T-helper 9 cell (primary cell): Measurements from ENCODE around the gene MED12L.
A peak's percentile ranks its signal among the peaks of the same experiment; 100 is the strongest.

ENCODE experiments used
- DNase-seq: peaks from one replicate; pipeline ENCODE4 v3.0.0-alpha.2; 2020

MED12L gene

DNA sequence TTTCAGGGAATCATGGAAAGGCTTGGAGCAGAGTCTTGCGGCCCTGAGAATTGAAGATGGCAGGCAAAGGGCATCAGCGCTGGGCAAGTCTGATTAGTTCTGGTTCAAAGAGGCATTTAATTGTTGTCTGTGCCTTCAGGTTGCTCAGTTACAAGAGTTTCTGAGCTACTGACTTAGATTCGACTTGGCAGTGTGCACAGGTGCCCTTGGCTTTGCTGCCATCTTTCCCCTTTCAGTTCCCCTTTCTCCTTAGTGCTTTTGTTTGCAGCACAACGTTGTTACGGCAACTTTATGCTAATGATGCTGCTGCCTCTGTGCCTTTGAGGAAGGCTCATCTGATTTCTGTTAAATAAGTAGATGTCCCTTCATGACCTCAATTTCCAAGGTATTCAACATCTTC lies 180.4 kb downstream of the MED12L start:
- no peak for DNase-seq

DNA sequence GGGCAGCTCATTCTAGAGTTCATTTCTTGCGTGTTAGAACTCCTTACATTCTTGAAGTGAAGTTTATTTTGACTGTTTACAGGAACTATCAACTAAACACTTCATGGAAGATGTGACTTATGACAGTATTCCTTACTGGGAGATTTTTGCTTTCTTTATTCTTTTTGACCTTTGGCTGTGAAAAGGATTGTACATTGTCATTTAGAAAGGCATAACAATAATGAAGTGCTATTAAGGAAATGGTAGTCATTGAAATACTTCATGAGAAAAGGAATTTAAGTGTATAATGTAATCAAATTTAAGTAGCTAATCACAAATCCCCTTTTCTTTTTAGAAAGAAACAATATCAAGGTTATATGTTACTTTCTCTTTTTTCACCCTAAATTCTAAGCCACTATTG lies 181.6 kb downstream of the MED12L start:
- no peak for DNase-seq

GRCh38 chr3:151268267-151269235 lies 183.1 kb downstream of the MED12L start:
- no peak for DNase-seq

GRCh38 chr3:151269631-151270030 lies 184.2 kb downstream of the MED12L start:
- no peak for DNase-seq

- no peak for DNase-seq
Measured at GRCh38 chr3:151275091-151275490, 189.6 kb downstream of the MED12L start.

- no peak for DNase-seq
Measured at GRCh38 chr3:151276038-151276686, 190.7 kb downstream of the MED12L start.

GRCh38 chr3:151276687-151277042 lies 191.2 kb downstream of the MED12L start:
- peak; percentile 16 for DNase-seq

DNA sequence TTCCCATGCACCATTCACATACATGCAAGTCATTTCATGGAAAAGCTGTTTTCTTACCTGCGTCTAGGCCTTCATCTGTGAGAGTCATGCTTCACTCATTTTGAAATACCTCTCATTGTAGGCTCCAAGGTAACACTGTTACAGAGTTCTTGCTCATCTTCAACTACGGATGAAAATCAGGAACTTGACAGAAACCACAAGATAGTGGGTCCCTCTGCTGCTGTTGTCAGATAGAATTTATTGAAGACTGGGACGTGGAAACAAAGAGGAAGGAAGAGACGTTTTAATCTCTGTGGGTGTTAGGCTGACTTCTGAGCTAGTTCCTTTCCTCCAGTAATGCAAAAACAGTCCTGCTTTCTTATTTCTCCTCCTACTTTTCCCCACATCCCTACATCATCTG lies 192.8 kb downstream of the MED12L start, which contains the start of gene P2RY14:
Gene P2RY14 (minus strand): TSS at position 313 of the 400 bp plus-strand sequence. CDS start 64,226 bp downstream, outside the sequence.
- no peak for DNase-seq

GRCh38 chr3:151281671-151282324 lies 196.3 kb downstream of the MED12L start:
- no peak for DNase-seq

DNA sequence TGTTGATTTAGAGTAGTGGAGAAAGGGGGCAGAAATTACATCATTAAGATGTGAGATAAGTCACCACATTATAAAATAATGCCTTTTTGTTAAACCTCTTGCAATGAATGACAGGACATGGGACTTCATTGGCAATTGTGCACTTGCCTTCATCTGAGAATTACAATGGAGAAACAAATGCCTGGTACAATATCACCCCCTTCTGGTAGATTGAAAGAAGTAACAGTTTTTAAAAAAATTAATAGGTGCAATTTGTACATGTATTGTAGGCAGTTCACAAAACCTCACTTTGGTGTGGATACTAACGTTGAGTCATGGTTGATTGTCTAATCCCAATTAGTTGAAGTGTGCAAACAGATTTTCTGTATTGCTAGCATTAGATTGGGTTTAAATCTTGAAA lies 197.5 kb downstream of the MED12L start:
- no peak for DNase-seq

DNA sequence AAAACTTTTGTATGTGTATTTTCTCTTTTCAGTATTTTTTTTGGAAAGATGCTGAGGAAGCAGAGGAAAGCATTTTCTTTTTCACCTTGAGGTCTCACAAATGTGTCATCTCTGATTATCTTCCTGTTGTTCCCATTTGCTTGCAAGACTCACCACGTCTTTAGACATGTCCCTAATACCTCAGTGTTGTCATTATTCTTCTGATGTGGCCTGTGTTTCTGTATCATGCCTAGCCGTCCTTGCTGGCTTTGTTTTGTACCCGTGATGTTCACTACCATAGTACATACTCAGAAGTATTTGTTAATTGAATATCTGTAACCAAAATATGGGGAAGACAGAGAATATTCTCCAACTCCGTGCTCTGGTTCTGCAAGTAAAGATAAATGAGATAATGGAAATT lies 197.9 kb downstream of the MED12L start:
- DNase-seq, result no peak

- DNase-seq, result no peak
Measured at GRCh38 chr3:151283907-151284461, 198.5 kb downstream of the MED12L start.

- no peak for DNase-seq
Measured at GRCh38 chr3:151285940-151286339, 200.5 kb downstream of the MED12L start.

DNA sequence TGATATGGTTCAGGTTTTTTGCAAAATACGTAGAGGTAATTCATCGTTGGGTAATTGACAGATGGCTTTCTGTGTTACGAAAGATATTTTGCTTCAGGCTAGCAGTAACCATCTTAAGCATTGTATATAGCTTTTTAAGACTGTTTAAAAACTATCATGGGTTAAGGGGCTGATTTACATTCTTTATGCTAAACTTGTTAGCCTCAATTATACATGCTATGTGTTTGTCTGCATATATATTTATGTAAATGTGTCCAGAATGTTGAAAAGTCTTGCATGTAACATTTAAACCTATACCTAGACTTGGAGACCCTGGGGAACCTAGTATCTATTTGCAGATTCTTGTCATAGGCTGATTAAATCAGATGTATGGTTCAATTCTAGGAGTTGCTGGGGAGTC lies 204.0 kb downstream of the MED12L start:
- no peak for DNase-seq

GRCh38 chr3:151290673-151291072 lies 205.2 kb downstream of the MED12L start:
- DNase-seq, result no peak

GRCh38 chr3:151293127-151293526 lies 207.7 kb downstream of the MED12L start:
- no peak for DNase-seq

DNA sequence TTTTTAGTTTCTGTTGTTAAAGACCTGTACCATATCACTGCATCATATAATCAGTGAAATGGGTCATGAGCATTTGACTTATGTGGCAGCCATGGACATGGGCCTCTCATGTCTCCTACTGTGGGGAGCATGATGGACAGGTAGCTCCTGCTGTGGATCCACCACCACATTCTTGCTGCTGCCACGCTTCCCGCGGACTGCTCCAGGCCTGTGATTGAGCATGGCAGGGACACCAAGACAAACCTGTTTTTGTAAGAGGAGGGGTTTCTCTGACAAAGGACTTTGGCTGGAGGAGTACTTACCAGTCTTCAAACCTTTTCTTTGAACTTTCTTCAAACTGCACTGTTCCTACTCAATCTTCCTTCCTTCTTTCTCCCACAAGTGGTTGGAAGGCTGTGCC lies 210.8 kb downstream of the MED12L start:
- no peak for DNase-seq

DNA sequence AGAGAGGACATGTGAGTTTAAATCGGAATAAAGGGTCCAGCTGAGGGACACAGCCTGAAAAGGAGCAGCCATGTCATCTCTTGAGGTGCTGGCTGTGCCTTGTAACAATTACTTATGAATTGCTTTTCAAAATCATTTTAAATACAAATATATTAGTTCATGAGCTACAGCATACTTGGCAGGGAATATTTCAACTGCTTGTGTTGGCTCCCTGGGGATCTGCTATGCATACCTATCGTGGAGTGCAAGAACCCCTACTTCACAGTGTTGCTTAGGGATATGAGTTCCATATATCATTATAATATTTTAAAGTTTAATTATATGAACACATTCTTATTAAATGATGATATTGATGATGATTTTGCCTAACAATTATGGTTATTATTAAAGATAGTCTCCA lies 212.0 kb downstream of the MED12L start:
- no peak for DNase-seq

DNA sequence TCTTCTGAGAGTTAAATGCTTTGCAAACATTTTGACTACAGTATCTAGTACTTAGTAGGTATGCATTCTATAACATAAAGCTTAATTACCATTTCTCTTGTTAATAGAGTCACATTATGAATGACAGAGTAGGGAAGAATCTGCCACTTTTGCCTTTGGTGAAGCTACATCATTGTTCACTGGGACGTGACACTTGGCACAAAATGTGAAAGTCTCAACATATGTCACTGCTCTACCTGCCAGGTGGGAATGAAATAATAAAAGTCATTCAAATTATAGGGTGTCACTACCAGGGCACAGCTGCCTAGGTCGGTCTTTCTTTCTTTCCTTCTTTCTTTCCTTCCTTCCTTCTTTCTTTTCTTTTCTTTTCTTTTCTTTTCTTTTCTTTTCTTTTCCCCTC lies 213.5 kb downstream of the MED12L start:
- DNase-seq, result no peak

DNA sequence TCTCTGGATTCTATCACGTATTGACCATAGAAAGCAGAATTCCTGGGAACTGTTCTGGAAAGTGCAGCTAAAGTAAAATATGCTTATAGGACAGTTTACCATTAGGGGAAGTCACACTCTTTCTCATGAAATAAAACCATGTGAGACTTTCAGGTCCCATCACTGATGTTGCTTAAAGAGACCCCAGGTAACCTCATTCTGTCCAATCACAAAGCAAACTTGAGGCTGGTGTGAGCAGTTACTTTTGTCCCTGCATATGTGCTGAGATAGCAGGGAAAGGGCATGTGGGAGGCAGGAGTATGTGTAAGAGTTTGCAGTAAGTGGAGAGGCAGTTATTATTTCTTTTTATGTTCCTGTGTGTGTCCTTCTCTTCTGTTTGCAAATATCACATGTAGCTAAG lies 215.1 kb downstream of the MED12L start:
- DNase-seq, result no peak

GRCh38 chr3:151301787-151302186 lies 216.3 kb downstream of the MED12L start:
- DNase-seq, result no peak

- no peak for DNase-seq
Measured at GRCh38 chr3:151303751-151304150, 218.3 kb downstream of the MED12L start.

- no peak for DNase-seq
Measured at GRCh38 chr3:151305060-151305774, 219.8 kb downstream of the MED12L start.
